ENCODE measurements around the gene AAK1.
"Not testable (repeated sequence)": the region's sequence is repeated elsewhere in the genome, so short reads cannot be mapped to it uniquely, and the experiment has no call there.

AAK1 gene

DNA sequence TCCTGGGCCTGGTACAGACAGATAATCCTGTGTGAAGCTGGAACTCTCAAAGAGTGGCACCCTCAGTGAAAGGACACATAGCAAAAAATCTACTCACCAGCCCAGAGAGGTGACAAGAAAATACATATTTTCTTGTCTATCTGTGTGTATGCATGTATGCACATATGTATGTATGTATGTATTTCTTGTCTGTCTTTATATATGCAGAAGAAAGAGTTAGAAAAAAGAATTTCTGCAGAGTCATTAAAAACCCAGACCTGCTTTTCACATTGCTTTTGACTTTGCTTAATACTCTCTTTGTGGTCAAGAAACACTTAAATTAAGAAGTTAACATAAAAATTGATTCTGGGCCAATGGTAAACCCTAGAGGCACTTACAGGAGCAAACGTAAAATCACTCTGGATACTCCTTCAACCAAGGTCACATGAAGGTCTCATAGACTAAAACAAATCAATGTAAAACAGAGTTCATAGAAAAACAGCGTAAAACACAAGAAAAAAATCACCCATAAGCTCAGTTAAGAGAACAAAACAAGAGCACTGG, 16.5 kb upstream of the AAK1 start:
- no peak for DNase-seq

DNA sequence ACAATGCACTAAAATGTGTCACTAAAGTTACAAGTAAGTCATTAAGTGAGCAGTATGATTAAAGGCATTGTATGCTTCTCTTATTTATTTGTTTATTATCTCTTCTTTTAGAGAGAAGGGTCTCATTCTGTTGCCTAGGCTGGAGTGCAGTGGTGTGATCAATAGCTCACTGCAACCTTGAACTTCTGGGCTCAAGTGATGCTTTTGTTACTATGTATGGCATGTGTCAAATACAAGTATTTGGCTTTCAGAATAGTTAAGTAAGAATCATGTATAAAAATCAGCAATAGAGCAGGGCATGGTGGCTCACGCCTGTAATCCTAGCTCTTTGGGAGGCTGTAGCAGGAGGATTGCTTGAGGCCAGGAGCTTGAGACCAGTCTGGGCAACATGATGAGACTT, 15.8 kb upstream of the AAK1 start:
- DNase-seq: no peak

DNA sequence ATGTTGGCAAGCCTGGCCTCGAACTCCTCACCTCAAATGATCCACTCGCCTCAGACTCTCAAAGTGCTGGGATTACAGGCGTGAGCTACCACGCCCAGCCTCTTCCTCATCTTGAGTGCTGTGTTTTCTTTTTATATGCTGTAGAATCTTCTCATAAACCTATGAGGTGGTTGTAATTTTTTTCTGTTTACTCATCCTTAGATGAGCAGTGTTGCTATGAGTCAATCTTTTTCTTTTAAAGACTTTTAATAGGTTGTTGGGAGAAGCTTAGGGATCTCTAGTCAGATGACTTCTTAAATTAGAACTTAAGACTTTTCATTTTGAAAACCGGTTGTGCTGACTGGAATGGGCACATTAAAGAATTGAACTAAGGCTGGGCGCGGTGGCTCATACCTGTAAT, 8.7 kb upstream of the AAK1 start:
- peak; percentile 17 for DNase-seq

DNA sequence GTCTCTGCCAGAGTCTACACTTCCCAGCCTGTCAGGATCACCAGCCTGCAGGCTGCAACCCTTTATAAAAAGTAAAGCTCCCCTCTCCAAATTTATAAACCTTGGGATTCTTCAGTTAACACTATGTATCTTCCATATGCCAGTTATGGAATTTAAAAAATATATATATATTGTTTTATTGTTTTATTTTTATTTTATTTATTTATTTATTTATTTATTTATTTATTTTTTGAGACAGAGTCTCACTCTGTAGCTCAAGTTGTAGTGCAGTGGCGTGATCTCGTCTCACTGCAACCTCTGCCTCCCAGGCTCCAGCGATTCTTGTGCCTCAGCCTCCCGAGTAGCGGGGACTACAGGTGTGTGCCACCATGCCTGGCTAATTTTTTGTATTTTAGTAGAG, 3.7 kb upstream of the AAK1 start:
- DNase-seq: not testable (repeated sequence)

DNA sequence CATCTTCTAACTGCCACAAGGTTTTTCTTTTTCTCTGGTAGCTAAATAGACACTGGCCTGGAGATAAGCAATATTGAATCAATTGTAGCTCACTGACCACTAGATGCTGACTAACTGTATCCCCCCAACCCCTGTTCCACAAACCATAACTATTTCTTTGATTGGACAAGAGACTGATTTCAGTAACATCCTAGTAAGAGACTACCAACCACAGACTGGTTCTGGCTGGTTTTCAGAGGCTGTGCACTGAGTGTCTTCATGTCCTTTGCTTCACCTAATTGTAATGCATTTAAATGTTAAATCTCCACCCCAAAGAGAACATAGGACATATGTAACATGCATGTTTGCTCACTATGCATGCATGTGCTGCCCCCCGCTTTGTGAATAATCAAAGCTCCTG, 3.2 kb upstream of the AAK1 start:
- DNase-seq: no peak

DNA sequence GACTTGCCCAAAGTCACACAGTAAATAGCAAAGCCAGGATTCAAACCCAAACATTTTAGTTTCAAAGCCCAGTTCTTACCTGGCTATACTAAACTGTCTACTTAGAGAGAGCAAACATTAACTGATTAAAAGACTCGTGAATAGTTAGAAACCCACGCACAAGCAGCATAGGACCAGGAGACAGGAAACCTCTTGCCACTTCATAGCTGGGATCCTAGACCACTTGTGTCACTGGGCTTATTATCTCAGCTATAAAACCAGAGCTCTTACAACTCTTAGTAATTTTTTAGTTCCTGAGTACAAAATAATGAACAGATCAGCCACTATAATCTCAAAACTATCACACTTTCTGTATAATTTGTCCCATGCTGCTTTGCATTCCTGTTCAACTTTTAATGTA, 2.4 kb upstream of the AAK1 start:
- peak; percentile 49 for DNase-seq

DNA sequence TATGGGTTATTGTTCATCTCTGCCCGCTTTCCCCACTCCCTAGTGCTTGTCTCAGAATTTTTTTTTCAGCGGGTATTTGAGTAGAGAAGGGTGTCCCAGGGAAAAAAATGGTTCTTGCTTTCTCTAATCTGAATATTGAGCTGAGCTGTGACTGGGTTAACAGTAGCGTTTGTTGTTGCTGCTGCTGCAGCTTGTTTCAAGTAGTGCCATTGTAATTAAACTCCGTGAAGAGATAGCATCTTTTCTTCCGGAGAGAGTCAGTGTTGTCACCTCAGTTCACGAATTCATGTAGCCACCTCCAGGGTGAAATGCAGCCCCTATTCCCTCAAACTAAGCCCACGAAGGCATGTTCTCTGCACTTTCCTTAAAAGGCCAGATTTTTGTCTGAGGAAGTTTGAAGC, 1.5 kb upstream of the AAK1 start:
- DNase-seq: peak; percentile 78

DNA sequence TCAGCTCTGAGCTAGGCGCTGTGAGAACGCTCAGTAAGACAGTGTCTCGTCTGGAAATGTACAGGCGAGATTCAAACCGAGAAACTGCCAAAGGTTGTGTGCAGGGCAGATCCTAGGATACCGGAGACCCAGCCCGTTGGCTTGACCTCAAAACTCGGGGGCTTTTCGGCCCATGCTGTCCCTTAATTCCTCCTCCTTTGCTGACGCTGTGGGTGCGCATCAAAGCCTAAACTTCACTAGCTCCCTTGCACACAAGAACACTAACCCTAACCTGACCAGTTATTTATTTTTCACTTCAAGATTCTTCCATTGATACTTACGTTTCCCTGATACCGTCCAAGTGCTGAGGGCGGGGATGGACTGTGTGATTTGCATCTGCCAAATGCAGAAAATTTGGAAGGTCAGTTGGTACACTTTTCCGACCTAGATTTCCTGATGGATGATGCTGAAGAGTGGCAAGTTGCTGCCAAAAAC, 1.0 kb upstream of the AAK1 start:
- DNase-seq: no peak

DNA sequence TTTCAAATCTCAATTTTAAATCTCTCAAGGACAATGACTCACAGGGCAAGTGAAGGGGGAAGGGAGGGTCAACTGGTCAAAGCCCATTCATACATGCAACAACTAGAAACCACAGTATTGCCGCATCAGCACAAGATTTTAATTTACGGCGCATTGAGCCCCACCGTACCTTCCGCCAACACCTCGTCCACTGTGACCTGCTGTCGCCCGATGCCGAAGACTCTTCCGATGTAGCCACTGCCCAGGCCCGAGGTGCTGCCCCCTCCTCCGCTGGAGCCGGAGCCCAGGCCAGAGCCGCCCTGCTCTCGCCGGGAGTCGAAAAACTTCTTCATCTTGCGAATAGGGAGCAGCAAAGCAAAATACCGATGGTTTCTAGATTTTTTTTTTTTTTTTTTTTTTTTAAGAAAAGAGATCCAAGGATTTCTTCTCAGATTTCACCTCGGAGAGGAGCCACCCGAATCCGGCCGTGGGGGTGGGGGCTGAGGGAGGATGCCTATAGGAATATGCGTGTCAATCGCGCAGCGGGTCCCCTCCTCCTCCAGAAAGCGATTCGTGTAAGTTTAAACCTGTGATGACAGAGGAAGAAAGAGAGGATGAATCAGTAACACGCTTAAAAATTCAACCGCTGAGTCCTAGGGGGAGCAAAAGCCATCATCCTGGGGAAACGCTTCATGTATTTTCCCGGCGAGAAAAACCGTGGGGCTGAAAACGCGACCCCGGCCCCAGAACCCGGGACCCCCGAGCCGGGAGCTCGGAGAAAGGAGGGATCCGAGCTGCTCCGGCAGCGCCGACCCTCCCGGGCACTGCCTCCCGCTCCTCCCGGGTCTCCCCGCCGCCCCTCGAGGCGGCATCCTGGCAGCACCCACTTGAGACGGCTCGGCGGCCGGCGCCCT, 584 bp downstream of the AAK1 start:
- DNase-seq: peak; percentile 57

DNA sequence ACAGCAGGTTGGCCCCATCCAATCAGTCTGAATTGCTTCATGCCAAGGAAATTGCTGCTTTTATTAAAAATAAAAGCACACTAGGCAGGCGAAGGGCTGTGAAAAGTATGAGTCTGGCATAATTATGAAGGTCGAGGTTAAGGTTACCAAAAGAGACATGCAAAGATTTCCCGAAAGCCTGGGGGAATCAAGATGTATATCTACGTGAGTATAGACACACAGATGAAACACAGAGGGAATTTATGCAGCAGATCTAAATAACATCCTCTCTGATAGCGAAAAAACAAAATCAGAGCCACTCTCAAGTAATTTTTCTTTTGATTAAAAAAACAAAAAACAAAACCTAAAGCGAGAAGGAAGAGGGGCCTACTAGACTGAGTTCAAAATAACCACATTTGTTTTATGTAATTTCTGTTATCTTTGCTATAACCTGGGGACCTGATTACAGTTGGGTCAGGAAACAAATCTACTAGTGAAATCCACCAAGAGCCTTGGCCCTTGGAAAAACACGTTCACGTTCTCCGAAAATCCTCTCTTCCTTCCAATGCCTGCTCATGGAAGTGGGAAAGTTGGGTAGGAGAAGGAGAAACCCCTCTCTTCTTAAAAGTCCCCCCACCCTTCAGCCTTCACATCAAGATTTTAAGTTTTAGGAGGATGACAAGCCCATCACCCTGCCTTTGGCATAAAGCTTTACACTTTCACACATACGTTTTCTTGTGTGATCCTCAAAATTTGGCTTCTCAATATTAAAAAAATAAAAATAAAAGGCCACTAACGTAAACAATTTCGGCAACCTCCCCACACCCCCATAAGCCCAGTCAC, 1.4 kb downstream of the AAK1 start:
- DNase-seq: no peak

DNA sequence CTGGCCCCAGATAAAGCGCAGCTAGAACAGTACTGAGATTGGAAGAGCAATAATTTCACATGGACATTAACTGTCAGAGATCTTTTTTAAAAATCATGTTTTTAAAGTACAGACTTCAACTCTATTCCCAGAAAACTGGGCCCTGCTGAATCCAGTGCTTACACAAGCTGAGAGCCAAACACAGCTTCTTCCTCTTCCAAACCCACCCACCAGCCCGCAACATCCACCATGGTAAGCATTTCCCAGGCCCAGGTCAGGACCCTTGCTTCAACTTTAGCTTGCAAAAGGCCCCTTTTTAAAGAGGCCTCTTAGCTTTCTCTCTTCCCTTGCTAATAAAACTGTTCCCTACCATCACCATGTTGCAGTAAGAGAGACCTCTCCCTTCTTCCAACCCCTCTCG, 2.1 kb downstream of the AAK1 start:
- no peak for DNase-seq

DNA sequence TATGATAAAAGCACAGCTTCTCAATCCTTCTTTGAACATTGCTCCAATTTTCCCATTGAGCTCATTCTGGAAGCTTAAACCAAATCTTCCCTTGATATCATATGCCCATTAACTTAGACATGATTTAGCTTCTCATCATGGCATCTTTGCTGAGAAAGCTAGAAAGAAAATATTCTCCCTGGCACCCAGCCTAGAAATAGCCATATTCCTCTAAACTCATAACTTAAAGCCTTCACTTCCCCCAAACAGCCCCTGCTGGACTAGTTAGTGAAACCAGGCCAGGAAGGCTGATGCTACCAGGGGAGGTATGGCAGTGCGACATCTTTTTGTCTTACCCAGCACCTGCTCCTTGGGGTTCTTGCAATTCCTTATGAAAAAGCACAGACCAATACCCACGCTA, 4.3 kb downstream of the AAK1 start:
- DNase-seq: no peak

DNA sequence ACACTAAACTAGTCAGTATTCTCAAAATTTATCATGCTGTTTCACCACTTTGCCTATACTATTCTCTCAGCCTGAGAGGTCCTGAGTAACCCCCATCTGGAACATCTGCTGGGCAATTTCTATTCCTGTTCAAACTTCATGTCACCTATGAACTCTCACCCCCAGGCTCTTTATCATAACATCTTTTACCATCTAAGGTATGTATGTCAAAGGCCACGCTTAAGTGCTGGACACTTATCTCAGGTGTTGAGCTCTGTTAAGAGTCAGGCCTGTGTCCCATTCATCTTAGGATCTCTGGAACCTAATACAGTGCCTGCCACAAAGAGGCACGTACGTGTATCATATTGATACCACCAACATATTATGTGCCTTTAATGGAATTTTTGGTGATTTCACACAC, 4.9 kb downstream of the AAK1 start:
- DNase-seq: no peak

DNA sequence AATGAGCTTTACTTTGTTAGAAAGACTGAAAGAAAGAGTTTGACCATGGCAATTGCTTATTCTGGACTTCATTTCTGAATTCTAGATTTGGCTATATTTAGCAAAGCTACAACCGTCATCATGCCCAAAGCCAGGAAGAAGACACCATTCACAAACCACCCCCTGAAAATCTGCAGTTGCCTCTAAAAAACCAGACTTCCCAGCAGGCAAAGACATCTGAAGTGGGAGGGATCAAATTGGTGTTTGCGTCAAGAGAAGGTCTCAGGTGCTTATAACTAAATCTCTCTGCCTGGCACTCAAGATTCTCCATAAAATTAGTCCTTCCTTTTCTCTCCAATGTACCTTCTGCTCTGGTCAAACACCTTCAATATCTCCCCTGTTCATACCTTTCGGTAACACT, 5.6 kb downstream of the AAK1 start:
- no peak for DNase-seq

DNA sequence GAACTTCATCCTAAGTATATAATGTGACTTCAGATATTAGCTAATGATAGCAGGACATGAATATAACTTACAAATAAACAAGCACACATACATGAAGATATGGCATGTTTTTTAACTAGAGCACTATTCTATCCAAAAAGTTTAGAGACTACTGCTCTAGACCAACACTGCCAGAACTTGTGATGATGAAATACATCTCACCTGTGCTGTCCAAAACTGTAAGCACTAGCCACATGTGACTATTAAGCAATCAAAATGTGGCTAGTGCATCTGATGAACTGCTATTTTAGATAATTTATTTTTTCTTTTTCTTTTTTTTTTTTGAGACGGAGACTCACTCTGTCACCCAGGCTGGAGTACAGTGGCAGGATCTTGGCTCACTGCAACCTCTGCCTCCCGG, 7.1 kb downstream of the AAK1 start:
- no peak for DNase-seq

DNA sequence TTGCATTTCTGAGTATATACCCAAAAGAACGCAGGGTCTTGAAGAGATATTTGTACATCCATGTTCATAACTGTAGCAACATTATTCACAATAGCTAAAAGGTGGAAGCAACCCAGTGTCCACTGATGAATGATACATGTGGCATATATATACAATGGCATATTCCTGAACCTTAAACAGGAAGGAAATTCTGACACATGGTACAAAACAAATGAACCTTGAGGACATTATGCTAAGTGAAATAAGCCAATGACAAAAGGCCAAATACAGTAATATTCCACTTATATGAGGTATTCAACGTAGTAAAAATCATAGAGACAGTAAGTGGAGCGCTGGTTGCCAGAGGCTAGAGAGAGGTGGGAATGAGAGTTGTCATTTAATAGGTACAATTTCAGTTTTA, 8.1 kb downstream of the AAK1 start:
- DNase-seq: no peak

DNA sequence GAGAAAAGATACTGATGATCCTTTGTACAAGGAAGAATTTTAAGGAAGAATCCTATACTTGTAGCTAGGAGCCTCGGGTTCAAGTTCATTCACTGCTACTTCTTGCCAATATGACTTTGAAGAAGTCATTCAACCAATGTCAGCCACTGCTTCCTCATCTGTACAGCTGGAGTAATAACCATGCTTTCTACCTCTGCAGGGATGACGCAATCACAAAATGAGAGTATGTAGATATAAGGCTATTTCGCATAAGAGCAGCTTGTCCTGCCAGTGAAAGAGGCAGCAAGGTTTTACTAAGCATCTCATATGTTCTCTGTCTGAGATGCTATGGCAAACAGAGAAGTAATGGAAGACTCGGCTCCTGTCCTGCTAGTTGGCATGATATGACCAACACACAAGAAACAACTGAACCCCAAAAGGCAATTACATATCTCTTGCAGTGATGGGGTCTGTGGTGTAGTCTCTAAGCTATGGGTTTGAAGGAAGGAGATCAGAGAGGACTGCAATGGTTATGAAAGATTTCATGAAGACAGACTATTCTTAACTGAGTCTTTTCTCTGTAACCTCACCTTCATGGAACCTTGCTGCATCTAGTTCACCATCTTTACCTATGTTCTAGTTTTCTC, 9.2 kb downstream of the AAK1 start:
- DNase-seq: no peak

DNA sequence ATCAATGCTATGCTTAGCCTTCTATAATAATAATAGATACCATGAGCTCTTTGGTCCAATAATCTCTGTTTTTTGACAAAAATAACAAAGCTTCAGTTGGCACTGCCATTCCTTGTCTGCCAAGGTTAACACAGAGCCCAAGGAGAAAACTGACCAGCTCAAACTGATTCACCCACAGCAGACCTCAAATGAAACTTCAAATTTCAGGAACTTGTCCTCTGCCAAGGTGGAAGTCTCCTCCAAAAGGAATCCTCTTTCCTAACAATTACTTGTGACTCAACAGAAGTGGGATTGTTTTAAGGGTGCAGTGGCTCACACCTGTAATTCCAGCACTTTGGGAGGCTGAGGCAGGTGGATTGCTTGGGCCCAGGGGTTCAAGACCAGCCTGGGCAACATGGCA, 12.1 kb downstream of the AAK1 start:
- no peak for DNase-seq

DNA sequence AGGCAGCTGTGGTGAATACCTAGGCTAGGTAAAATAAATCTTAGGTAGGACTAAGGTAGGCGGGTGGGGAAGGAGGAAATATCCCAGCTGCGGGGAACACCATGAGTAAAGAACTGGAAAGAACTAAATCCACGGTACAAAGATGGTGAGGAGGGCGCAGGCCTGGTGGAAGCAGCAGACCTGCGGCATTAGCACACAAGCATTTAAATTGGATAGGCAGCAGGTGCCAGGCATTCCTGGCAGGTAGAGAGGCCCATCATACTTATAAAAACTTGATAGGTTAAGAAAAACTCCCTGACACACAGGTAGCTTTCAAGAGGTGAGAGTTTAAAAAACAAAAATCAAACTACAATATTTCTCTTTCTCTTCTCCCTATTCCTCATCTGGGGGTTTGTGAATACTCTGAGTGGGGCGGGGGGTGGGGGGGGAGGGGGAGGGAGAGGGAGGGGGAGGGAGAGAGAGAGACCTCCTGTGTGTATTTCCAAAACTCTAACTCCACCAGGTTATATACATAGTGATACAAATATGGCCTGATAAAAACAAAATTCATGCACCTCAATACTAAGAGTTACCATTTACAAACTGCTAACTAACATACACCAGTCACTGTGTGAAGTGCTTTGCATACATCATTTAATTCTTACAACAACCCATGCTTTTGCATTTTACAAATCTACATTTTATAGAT, 13.5 kb downstream of the AAK1 start:
- no peak for DNase-seq

DNA sequence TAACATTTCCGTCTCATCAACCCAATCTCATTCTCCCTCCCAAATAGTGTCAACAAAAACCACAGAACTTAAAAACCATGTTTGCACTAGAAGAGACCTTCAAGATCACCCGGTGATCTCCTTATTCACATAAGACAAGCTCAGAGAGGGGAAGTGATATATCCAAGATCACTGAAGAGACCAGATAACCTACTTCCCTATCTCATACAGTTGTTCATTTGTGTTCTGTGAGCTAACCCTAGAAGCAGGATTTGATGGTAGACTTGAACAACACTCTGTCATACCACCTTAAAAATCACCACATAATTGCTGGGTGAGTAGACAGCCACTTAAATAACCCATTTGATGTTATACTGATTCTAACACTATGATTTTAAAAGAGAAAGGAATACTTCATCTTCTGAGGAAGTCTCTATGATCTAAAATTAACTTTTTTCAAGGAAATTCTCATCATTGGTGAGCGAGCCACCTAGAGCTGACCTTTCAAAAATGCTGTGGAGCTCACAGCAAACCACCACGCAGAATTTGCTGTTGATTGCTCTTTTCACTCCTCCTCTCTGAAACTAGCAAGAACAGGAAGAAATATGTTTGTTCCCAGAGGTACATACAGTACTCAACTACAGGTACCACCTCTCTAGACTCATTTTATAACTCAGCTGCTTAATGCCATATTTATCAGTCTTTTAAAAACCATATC, 15.1 kb downstream of the AAK1 start:
- peak; percentile 34 for DNase-seq

DNA sequence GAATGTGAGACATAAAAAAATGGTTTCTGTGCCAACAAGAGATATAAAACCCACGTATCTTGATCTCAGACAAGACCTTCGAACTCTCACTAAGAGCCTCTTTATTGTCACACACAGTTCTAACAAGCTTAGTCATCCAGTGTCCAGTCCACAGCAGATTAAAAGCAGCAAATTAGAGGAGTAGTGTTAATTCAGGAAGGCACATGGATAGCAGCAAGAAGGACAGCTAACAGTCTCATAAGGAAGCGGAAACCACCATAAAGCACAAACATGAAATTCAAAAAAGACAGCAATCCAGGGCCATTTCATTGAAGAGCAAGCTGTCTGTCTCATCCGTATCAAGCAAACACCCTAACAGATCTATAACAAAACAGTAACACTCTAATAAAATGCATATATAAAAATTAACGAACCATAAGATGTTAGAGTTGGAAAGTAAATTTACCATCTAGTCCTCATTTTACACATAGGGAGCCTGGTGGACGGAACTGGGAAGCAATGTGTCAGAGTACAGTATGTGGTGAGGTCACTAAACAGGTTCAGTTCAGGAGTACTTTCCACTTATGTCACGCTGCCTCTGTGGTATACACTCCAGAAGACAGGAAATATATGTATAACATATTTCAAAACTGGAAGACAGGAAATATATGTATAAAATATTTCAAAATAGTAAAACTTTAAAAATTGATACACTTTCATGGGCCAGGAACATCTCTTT, 18.3 kb downstream of the AAK1 start:
- no peak for DNase-seq

All from CD4-positive, alpha-beta T cell treated with Interleukin-4 for 4 hours (primary cell).